Caco-2 (cell line): ENCODE results near the gene SDK2. TPM values are rescaled to one million over a fixed set of nuclear protein-coding genes. Genes with fewer than 3 reads are reported as not detected.

Source experiments
- BruUV-seq: library from RNA; stranded (reverse); fragments of 400-500 nt; replicated peaks from 2 replicates; lab custom pipeline; 2021; lab: Mats Ljungman, UMichigan
- CTCF ChIA-PET: fragments of 300-600 bp; sonication (Branson Sonifier 250); formaldehyde crosslinking; loops from one replicate; lab custom pipeline; 2022; ENCODE audit warnings: antibody characterized with exemption; lab: Charles Lee
- POLR2A ChIA-PET: fragments of 300-600 bp; sonication (Branson Sonifier 250); formaldehyde crosslinking; loops from one replicate; lab custom pipeline; 2022; ENCODE audit warnings: antibody characterized with exemption; lab: Charles Lee
- DNase-seq, 2 experiments: peaks; one replicate each; pipeline versions ENCODE4 v3.0.0 to v3.0.0-alpha.2; 2020 to 2022
- H3K27me3 ChIP-seq: replicated peaks from 2 replicates; pipeline ENCODE4 v1.6.0; 2011; ENCODE audit warnings: low read length; ENCODE audit not compliant: control insufficient read depth, insufficient read depth
- H3K36me3 ChIP-seq: 2 replicates; pipeline ENCODE4 v1.5.1; 2011; ENCODE audit warnings: low read length; ENCODE audit not compliant: control insufficient read depth, insufficient read depth
- H3K4me1 ChIP-seq: fragments of 250-450 bp; sonication (Bioruptor Pico); 2 replicates; pipeline ENCODE4 v1.5.1; 2020; ENCODE audit warnings: mild to moderate bottlenecking
- H3K4me3 ChIP-seq: 2 replicates; pipeline ENCODE4 v1.5.1; 2011; ENCODE audit warnings: low read depth, mild to moderate bottlenecking, control low read depth, low read length
- H3K9me3 ChIP-seq: fragments of 250-450 bp; sonication (Bioruptor Pico); 2 replicates; pipeline ENCODE4 v1.5.1; 2020; ENCODE audit warnings: mild to moderate bottlenecking, moderate library complexity
- H3K27ac Mint-ChIP-seq: one replicate; pipeline ENCODE4 v1.8.0; 2022; ENCODE audit warnings: mixed read lengths; ENCODE audit not compliant: unreplicated experiment
- H3K27me3 Mint-ChIP-seq: one replicate; pipeline ENCODE4 v1.8.0; 2022; ENCODE audit warnings: mixed read lengths; ENCODE audit not compliant: insufficient read depth, unreplicated experiment
- H3K36me3 Mint-ChIP-seq: one replicate; pipeline ENCODE4 v1.8.0; 2022; ENCODE audit warnings: mild to moderate bottlenecking, mixed read lengths; ENCODE audit not compliant: insufficient read depth, unreplicated experiment
- H3K4me1 Mint-ChIP-seq: one replicate; pipeline ENCODE4 v1.8.0; 2022; ENCODE audit warnings: low read depth, mixed read lengths; ENCODE audit not compliant: unreplicated experiment
- H3K4me3 Mint-ChIP-seq: one replicate; pipeline ENCODE4 v1.8.0; 2022; ENCODE audit warnings: mild to moderate bottlenecking, moderate library complexity, mixed read lengths; ENCODE audit not compliant: unreplicated experiment
- H3K9me3 Mint-ChIP-seq: one replicate; pipeline ENCODE4 v1.8.0; 2022; ENCODE audit warnings: mixed read lengths; ENCODE audit not compliant: unreplicated experiment
- intact Hi-C: fragments of 100-400 bp; cut with micrococcal nuclease; formaldehyde crosslinking; loops from one replicate; pipeline ENCODE4 v1.10.0; 2022; ENCODE audit not compliant: unreplicated experiment
- total RNA-seq: library from RNA; stranded (reverse); gene quantifications from 2 replicates; pipeline ENCODE4 v1.2.3, GENCODE V29; 2022
- TF ChIP-seq, protein P1 (sequence below), 2 experiments: fragments of 200-600 bp in 1 of 2; IDR thresholded peaks; 1 replicate in 1 of 2; 2 replicates in 1 of 2; pipeline versions ENCODE4 v1.5.1 to v1.8.0; 2011 to 2022; ENCODE audit warnings: antibody characterized with exemption in 1 of 2, control low read depth in 1 of 2, inconsistent platforms in 1 of 2, low read depth in 1 of 2, low read length in 1 of 2, mild to moderate bottlenecking in 1 of 2, moderate library complexity in 1 of 2; ENCODE audit not compliant: insufficient read depth in 1 of 2, severe bottlenecking in 1 of 2, unreplicated experiment in 1 of 2

Gene SDK2
- total RNA-seq, 1 experiment from 2014 or later, result 0.09 TPM

DNA sequence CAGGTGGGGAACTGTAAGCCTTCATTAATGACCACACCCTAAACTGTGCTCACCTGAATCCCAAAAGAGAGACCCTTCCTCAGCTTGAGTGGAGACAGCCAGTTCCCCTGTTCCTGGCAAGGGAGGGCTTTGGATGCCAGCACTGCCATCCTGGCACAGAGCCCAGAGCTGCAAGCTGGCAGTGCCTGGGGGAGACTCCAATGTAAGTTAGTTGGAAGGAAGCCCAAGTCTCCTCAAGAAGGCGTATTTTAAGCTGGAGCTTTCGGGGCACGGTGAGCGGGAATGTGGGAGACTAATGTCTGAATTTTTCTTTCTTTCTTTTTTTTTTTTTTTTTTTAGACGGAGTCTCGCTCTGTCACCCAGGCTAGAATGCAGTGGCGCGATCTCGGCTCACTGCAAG, 337.1 kb downstream of the SDK2 start:
- H3K4me1 ChIP-seq, result peaks cover 39% of the 10 kb centered on the region
- ChIA-PET CTCF (no interaction called here), POLR2A (no interaction called here)
- H3K27me3 ChIP-seq, result no peaks in the 10 kb centered on the region
- Mint-ChIP-seq H3K27ac (no peak overlapping the region), H3K9me3 (no peaks in the 10 kb centered on the region), H3K4me1 (peaks cover 18% of the 10 kb centered on the region), H3K36me3 (peaks cover 31% of the 10 kb centered on the region), H3K27me3 (no peaks in the 10 kb centered on the region), H3K4me3 (no peak overlapping the region)
- intact Hi-C loops, result no loop called here
- H3K9me3 ChIP-seq, result no peaks in the 10 kb centered on the region
- no peak for DNase-seq
- H3K36me3 ChIP-seq, result peaks cover 3% of the 10 kb centered on the region; the same call in 1 of the 2 replicates
- TF ChIP-seq, protein P1, sequence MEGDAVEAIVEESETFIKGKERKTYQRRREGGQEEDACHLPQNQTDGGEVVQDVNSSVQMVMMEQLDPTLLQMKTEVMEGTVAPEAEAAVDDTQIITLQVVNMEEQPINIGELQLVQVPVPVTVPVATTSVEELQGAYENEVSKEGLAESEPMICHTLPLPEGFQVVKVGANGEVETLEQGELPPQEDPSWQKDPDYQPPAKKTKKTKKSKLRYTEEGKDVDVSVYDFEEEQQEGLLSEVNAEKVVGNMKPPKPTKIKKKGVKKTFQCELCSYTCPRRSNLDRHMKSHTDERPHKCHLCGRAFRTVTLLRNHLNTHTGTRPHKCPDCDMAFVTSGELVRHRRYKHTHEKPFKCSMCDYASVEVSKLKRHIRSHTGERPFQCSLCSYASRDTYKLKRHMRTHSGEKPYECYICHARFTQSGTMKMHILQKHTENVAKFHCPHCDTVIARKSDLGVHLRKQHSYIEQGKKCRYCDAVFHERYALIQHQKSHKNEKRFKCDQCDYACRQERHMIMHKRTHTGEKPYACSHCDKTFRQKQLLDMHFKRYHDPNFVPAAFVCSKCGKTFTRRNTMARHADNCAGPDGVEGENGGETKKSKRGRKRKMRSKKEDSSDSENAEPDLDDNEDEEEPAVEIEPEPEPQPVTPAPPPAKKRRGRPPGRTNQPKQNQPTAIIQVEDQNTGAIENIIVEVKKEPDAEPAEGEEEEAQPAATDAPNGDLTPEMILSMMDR (IDR thresholded peaks at IDR 0.05; ENCODE audit: insufficient read depth in 1 of 2, low read depth in 1 of 2, low read length in 1 of 2, severe bottlenecking in 1 of 2, unreplicated experiment in 1 of 2), result no peak
- no peak overlapping the region for H3K4me3 ChIP-seq
- BruUV-seq, result no TSS peak

DNA sequence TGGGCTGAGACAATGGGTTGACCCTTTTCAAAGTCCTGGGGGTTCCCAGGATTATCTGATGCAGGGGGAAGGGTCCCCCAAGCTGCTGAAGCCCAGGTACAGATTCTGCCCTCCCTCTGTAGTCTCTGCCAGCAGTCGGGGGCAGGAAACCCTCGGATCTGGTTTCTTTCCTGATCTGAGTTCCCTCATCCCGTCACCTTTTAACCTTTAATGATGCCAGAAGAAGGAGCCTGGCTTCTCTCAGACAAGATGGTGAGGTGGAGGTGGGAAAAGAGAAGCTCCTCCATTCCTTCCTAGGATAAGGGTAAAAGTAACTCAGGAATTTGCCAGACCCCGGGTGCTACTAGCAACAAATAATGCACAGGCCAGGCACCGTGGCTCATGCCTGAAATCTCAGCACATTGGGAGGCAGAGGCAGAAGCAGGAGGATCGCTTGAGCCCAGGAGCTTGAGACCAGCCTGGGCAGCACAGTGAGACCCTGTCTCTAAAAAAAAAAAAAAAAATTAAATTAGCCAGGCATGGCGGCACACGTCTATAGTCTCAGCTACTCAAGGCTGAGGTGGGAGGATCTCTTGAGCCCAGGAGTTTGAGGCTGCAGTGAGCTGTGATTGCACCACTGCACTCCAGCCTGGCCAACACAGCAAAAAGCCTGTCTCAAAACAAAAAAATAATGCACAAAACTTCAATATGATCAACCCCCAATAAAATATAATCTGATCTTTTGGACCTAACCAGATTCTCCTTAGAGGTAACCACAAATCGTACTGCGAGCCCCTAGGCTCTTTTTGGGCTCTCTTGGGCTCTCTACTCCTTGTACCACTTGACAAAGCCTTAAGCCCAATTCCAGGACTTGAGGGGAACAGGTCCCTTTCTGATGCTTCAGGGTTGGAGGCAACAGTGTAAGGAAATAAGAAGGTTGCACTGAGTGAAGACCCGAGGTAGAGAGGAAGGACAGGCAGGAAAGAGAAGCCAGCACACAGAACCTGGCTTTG, 338.1 kb downstream of the SDK2 start:
- no TSS peak for BruUV-seq
- TF ChIP-seq, protein P1 (IDR thresholded peaks at IDR 0.05; ENCODE audit: insufficient read depth in 1 of 2, low read depth in 1 of 2, low read length in 1 of 2, severe bottlenecking in 1 of 2, unreplicated experiment in 1 of 2), result no peak
- Mint-ChIP-seq H3K4me1 (peaks cover 18% of the 10 kb centered on the region), H3K4me3 (no peak overlapping the region), H3K27me3 (no peaks in the 10 kb centered on the region), H3K9me3 (no peaks in the 10 kb centered on the region), H3K27ac (no peak overlapping the region), H3K36me3 (peaks cover 21% of the 10 kb centered on the region)
- H3K9me3 ChIP-seq, result no peaks in the 10 kb centered on the region
- H3K36me3 ChIP-seq, result peaks cover 3% of the 10 kb centered on the region; the same call in 1 of the 2 replicates
- no peak for DNase-seq
- H3K27me3 ChIP-seq, result no peaks in the 10 kb centered on the region
- H3K4me1 ChIP-seq, result peaks cover 39% of the 10 kb centered on the region
- POLR2A ChIA-PET, result interaction anchor here (0.6 kb wide), 1 partner anchor 713 kb away, joined by 3 read pairs; no protein-coding TSS in a partner anchor
- intact Hi-C loops, result no loop called here
- no peak overlapping the region for H3K4me3 ChIP-seq
- CTCF ChIA-PET, result no interaction called here

DNA sequence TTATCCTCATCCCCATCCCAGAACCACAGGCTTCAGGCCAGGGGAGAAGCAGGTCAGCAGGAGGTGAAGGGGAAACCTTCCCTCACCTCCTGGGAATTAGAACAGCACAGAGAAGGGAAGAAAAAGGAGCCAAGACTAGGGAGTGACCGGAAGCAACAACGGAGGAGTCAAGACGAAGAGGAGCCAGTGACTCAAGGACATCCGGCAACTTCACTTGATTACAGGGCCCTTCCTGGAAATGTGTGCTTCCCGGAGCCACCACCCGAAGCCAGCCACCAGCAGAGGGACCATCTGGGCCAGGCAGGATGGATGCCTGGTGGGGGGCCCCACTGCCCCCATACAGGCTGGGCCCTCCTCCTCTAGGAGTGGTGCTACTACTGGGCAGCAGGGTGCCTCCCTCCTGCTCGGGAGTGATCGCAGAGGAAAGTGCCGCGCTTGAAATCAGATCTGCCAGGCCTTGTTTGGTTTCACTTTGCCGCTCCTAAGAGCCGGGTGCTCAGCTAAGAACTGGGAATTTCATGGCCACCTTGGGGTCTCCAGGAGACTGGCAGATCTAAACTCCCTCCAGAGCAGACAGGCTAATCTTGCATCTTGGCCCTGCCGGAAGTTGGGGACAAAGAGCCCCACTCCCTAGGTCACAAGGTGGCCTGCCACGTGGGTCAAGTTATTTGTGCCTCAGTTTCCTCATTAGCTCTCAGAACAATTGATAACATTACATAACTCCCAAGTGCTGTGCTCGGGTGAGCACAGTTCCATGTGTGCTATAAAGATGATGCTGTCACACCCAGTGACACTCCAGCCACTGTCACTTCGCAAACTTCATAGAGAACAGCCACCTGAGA, 339.1 kb downstream of the SDK2 start:
- no peak overlapping the region for H3K4me3 ChIP-seq
- no TSS peak for BruUV-seq
- H3K27me3 ChIP-seq, result no peaks in the 10 kb centered on the region
- Mint-ChIP-seq H3K27me3 (no peaks in the 10 kb centered on the region), H3K27ac (no peak overlapping the region), H3K36me3 (peaks cover 14% of the 10 kb centered on the region), H3K4me3 (no peak overlapping the region), H3K9me3 (no peaks in the 10 kb centered on the region), H3K4me1 (peaks cover 18% of the 10 kb centered on the region)
- DNase-seq, result no peak
- H3K4me1 ChIP-seq, result peaks cover 39% of the 10 kb centered on the region
- TF ChIP-seq, protein P1 (IDR thresholded peaks at IDR 0.05; ENCODE audit: insufficient read depth in 1 of 2, low read depth in 1 of 2, low read length in 1 of 2, severe bottlenecking in 1 of 2, unreplicated experiment in 1 of 2), result no peak
- intact Hi-C loops, result no loop called here
- ChIA-PET POLR2A (no interaction called here), CTCF (no interaction called here)
- no peaks in the 10 kb centered on the region for H3K9me3 ChIP-seq
- peaks cover 3% of the 10 kb centered on the region; the same call in 1 of the 2 replicates for H3K36me3 ChIP-seq
